Tibial nerve (tissue), 3 donors: ENCODE measurements around the gene HECW1.

Experiments
- POLR2A ChIP-seq, 2 donors: fragments of 450-650 bp; IDR thresholded peaks; one replicate each; pipeline ENCODE4 v1.6.1; 2017; ENCODE audit warnings: antibody characterized with exemption in 2 of 2, mild to moderate bottlenecking in 2 of 2, moderate library complexity in 2 of 2
- TF ChIP-seq, protein P1 (sequence below), 5 experiments: fragments of 200-600 bp in 3 of 5; fragments of 450-650 bp in 2 of 5; sonication (generic) in 3 of 5; IDR thresholded peaks; one replicate each; pipeline ENCODE4 v1.5.1; 2016 to 2019; ENCODE audit warnings: antibody characterized with exemption in 5 of 5, mild to moderate bottlenecking in 3 of 5, moderate library complexity in 2 of 5

DNA sequence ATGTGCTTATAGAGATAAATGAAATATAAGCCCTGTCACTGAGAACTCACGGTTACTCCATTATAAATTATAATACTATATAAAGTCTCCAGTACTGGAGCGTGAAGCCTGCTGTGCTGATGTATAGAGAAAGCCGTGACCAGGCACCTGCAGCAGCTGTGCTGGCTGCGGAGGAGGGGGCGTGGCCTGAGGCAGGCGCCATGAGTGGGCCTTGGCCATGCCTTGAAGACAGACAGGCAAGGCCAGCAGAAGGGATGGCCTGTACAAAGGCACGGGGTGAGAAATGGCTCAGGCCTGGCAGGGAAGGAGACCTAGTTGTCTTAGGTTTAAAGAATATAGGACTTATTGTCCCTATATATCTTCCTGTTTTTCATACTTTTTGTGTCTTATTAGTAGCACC lies 251.9 kb downstream of the HECW1 start:
- TF ChIP-seq, protein P1, sequence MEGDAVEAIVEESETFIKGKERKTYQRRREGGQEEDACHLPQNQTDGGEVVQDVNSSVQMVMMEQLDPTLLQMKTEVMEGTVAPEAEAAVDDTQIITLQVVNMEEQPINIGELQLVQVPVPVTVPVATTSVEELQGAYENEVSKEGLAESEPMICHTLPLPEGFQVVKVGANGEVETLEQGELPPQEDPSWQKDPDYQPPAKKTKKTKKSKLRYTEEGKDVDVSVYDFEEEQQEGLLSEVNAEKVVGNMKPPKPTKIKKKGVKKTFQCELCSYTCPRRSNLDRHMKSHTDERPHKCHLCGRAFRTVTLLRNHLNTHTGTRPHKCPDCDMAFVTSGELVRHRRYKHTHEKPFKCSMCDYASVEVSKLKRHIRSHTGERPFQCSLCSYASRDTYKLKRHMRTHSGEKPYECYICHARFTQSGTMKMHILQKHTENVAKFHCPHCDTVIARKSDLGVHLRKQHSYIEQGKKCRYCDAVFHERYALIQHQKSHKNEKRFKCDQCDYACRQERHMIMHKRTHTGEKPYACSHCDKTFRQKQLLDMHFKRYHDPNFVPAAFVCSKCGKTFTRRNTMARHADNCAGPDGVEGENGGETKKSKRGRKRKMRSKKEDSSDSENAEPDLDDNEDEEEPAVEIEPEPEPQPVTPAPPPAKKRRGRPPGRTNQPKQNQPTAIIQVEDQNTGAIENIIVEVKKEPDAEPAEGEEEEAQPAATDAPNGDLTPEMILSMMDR (IDR thresholded peaks at IDR 0.05) = no peak
- TF ChIP-seq POLR2A (IDR thresholded peaks at IDR 0.05) = no peak
